Peyer's patch (tissue), 4 donors: ENCODE measurements around the gene RPS6KA5. TPM values are rescaled to one million over a fixed set of nuclear protein-coding genes. Genes with fewer than 3 reads are reported as not detected.
"Not testable (repeated sequence)": the region's sequence is repeated elsewhere in the genome, so short reads cannot be mapped to it uniquely, and the experiment has no call there.

ENCODE experiments used
- DNase-seq, 3 donors: peaks; one replicate each; pipeline ENCODE4 v3.0.0-alpha.2; 2017 to 2019
- H3K27ac ChIP-seq, 4 donors: fragments of 200-600 bp; sonication (generic); one replicate each; pipeline ENCODE4 v1.5.1; 2016 to 2019
- H3K27me3 ChIP-seq, 2 donors: fragments of 200-600 bp; sonication (generic); one replicate each; pipeline ENCODE4 v1.5.1; 2019
- H3K36me3 ChIP-seq, 3 donors: fragments of 200-600 bp; sonication (generic); one replicate each; pipeline ENCODE4 v1.5.1; 2016 to 2019
- H3K4me1 ChIP-seq, 4 donors: fragments of 200-600 bp; sonication (generic); one replicate each; pipeline ENCODE4 v1.5.1; 2016 to 2019
- H3K4me3 ChIP-seq, 4 donors: fragments of 200-600 bp; sonication (generic); 1 replicate in 3 of 4; 2 replicates in 1 of 4; pipeline ENCODE4 v1.5.1; 2016 to 2019; ENCODE audit warnings: mild to moderate bottlenecking in 1 of 4
- H3K9me3 ChIP-seq, 4 donors: fragments of 200-600 bp; sonication (generic); one replicate each; pipeline ENCODE4 v1.5.1; 2016 to 2019; ENCODE audit warnings: mild to moderate bottlenecking in 1 of 4
- POLR2A ChIP-seq, 2 donors: fragments of 450-650 bp; IDR thresholded peaks; one replicate each; pipeline ENCODE4 v1.5.1; 2017; ENCODE audit warnings: antibody characterized with exemption in 2 of 2, mild to moderate bottlenecking in 2 of 2, moderate library complexity in 2 of 2
- total RNA-seq, 4 donors: library from RNA; depleted of rRNA; stranded (reverse); fragments of >200 nt; gene quantifications; one replicate each; pipeline ENCODE4 v1.1.0, GENCODE V29; 2016
- TF ChIP-seq, protein P1 (sequence below), 6 experiments: fragments of 450-650 bp in 4 of 6; fragments of 200-600 bp in 2 of 6; sonication (generic) in 1 of 6; IDR thresholded peaks; one replicate each; pipeline ENCODE4 v1.5.1; 2017 to 2019; ENCODE audit warnings: antibody characterized with exemption in 6 of 6, mild to moderate bottlenecking in 3 of 6, moderate library complexity in 1 of 6

RPS6KA5 gene
- total RNA-seq, 4 donors from 2014 or later, result 10.3 to 15.1 (median 10.6) TPM

DNA sequence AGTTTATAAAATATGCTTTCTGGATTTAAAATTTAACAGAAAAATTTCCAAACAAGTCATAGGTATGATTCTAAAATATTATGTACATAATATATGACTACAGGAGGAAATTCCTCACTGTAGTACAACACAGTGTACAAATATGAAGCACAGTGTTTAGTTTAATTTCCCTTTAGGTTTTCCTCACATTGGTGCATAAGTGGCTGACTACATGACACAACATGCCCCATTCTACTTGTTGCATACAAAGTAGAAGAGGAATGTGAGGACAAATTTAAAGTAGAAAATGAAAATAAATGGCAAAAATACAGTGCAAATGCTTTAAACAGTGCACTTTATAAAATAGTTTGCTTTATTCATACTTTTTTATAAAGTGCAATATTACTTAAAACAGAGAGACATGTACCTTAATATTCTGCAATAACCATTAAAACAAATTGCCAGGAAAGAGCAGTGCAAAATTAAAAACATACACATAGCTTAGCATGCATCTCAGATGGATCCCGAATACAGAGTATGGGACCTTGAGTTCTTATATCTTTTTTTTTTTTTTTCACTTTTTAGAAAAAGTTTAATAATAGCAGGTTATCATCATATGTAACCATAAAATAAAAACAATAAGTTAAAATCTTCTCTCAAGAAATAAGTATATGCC, 189.4 kb downstream of the RPS6KA5 start:
- no peaks in the 10 kb centered on the region for H3K4me1 ChIP-seq
- no peak for DNase-seq
- H3K36me3 ChIP-seq, result peaks cover 0 to 25% (median 0%) of the 10 kb centered on the region in 3 donors
- H3K9me3 ChIP-seq, result no peaks in the 10 kb centered on the region
- no peak for TF ChIP-seq POLR2A (IDR thresholded peaks at IDR 0.05)
- TF ChIP-seq, protein P1, sequence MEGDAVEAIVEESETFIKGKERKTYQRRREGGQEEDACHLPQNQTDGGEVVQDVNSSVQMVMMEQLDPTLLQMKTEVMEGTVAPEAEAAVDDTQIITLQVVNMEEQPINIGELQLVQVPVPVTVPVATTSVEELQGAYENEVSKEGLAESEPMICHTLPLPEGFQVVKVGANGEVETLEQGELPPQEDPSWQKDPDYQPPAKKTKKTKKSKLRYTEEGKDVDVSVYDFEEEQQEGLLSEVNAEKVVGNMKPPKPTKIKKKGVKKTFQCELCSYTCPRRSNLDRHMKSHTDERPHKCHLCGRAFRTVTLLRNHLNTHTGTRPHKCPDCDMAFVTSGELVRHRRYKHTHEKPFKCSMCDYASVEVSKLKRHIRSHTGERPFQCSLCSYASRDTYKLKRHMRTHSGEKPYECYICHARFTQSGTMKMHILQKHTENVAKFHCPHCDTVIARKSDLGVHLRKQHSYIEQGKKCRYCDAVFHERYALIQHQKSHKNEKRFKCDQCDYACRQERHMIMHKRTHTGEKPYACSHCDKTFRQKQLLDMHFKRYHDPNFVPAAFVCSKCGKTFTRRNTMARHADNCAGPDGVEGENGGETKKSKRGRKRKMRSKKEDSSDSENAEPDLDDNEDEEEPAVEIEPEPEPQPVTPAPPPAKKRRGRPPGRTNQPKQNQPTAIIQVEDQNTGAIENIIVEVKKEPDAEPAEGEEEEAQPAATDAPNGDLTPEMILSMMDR (IDR thresholded peaks at IDR 0.05), result no peak
- no peak overlapping the region for H3K4me3 ChIP-seq
- H3K27ac ChIP-seq, result no peak overlapping the region
- H3K27me3 ChIP-seq, result no peaks in the 10 kb centered on the region

DNA sequence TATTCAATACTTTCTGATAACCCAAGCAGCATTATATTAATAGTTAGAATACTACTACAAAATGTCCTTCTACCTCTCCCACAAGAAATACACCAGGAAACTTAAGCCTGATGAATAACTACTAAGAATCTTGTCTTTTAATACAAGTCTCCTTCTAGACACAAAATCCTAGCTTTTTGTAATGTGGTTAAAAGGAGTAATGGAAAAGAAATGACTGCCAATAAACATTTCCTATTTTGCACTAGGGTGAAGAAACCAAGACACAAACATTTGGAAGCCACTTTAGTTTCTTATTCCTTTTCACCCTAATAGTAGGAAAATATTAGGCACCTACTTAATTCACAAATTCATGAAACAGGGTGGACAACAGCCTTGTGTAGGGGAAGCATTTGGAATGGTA, 192.9 kb downstream of the RPS6KA5 start:
- no peaks in the 10 kb centered on the region for H3K27me3 ChIP-seq
- no peak for DNase-seq

DNA sequence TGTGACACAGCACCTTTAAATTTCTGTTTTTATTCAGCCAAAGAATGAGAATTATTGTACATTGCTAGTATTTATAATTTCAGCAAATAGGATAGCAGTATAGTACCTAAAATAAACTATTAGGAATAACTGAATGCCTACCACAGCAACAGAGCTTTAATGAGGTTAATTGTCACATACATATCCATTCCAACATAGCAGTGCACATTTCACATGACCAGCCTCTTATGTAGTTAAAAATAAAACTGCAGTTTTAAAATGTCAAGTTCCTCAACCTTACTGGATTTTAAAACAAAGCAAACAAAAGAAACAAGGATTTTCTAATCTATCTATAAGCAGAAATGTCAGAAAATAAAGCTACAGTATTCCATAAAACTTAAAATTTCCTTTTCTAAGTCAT, 193.6 kb downstream of the RPS6KA5 start:
- Histone ChIP-seq H3K27me3 (no peaks in the 10 kb centered on the region), H3K9me3 (no peaks in the 10 kb centered on the region), H3K4me3 (no peak overlapping the region), H3K4me1 (no peaks in the 10 kb centered on the region), H3K36me3 (no peaks in the 10 kb centered on the region), H3K27ac (no peak overlapping the region)
- TF ChIP-seq POLR2A (IDR thresholded peaks at IDR 0.05), result no peak
- TF ChIP-seq, protein P1 (IDR thresholded peaks at IDR 0.05), result no peak
- no peak for DNase-seq

More for the DNA sequence above, 192.9 kb downstream of the RPS6KA5 start:
- H3K9me3 ChIP-seq, result no peaks in the 10 kb centered on the region
- no peak overlapping the region for H3K4me3 ChIP-seq
- H3K27ac ChIP-seq, result no peak overlapping the region
- peaks cover 0 to 1% (median 0%) of the 10 kb centered on the region in 3 donors for H3K36me3 ChIP-seq
- H3K4me1 ChIP-seq, result no peaks in the 10 kb centered on the region
- TF ChIP-seq POLR2A (IDR thresholded peaks at IDR 0.05), result no peak

DNA sequence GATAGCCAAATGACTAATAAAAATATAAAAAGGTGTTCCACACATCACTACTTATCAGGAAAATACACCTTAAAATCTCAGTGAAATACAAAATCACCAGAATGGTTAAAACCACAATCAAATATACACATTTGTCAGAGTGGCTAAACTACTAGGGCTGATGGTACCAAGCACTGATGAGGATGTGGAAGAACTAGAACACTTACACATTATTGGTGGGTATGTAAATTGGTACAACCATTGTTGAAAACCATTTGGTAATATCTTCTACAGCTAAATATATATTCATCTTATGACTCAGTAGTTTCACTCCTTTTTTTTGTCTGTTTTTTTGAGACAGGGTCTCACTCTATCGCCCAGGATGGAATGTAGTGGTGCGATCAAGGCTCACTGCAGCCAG, 195.7 kb downstream of the RPS6KA5 start:
- Histone ChIP-seq H3K4me3 (no peak overlapping the region), H3K27ac (no peak overlapping the region), H3K36me3 (no peaks in the 10 kb centered on the region), H3K9me3 (no peaks in the 10 kb centered on the region), H3K27me3 (no peaks in the 10 kb centered on the region), H3K4me1 (no peaks in the 10 kb centered on the region)
- no peak for DNase-seq
- TF ChIP-seq, protein P1 (IDR thresholded peaks at IDR 0.05), result no peak
- TF ChIP-seq POLR2A (IDR thresholded peaks at IDR 0.05), result no peak

DNA sequence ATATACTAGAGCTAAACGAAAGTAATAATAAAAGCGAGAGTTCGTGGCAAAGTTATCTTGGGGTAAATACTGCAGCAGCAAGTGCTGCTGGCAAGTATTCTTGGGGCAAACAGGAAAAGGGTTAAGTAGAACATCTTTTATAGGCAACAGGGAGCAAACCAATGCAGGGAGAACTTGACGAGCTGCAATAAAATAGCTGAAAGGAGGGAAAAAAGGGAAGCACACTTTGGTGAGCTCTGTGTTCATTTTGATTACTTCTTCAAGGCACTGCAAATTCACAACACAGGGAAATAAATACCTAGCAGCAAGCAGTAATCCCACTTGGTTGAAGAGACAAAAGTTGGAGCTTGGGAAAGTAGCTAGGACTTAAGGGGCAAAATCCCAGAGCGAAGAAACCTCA, 201.9 kb downstream of the RPS6KA5 start:
- Histone ChIP-seq H3K4me3 (no peak overlapping the region), H3K4me1 (no peaks in the 10 kb centered on the region), H3K9me3 (no peaks in the 10 kb centered on the region), H3K27ac (no peak overlapping the region), H3K27me3 (no peaks in the 10 kb centered on the region), H3K36me3 (no peaks in the 10 kb centered on the region)
- DNase-seq, result no peak
- TF ChIP-seq, protein P1 (IDR thresholded peaks at IDR 0.05), result no peak
- TF ChIP-seq POLR2A (IDR thresholded peaks at IDR 0.05), result no peak

DNA sequence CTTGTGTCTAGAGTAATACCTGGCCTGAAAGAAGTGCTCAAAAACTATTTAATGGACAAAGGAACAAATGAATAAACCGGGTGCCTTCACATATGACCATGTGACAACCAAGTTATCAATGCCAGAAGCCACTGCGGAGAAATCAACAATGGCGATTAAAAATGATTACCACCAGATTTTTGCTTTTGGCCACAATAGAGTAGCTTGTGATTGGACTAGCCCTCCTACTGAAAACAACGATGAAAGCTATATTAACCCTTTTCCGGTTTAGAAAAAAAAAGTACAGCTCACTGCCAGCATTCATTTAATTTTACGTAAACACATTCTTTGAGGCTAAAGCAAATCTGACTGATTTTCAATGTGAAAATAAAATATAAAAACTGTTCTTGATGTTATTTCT, 202.6 kb downstream of the RPS6KA5 start:
- TF ChIP-seq, protein P1 (IDR thresholded peaks at IDR 0.05), result no peak
- TF ChIP-seq POLR2A (IDR thresholded peaks at IDR 0.05), result no peak
- Histone ChIP-seq H3K4me3 (no peak overlapping the region), H3K9me3 (no peaks in the 10 kb centered on the region), H3K4me1 (no peaks in the 10 kb centered on the region), H3K36me3 (no peaks in the 10 kb centered on the region), H3K27ac (no peak overlapping the region), H3K27me3 (no peaks in the 10 kb centered on the region)
- no peak for DNase-seq

DNA sequence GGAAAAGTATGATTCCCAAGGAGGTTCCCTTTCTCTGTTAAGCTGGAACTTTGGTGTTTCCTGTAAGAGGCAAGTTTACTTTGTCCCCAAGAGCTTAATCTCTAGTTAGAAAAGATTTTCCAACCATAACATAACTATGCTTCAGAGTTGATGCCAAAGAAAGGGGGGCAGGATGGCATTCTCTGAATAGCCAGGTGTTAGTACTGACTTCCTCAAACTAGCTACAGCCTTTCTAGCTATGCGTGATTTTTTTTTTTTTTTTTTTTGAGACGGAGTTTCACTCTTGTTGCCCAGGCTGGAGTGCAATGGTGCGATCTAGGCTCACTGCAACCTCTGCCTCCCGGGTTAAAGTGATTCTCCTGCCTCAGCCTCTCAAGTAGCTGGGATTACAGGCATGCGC, 204.3 kb downstream of the RPS6KA5 start:
- not testable (repeated sequence) for H3K9me3 ChIP-seq, H3K4me3 ChIP-seq

More for the DNA sequence above, 204.3 kb downstream of the RPS6KA5 start:
- H3K27ac ChIP-seq, H3K27me3 ChIP-seq, DNase-seq, H3K36me3 ChIP-seq, H3K4me1 ChIP-seq: not testable (repeated sequence)
